ENCODE results near the gene DYNC2LI1.

The DYNC2LI1 gene

GRCh38 chr2:43787895-43788294, 14.1 kb downstream of the DYNC2LI1 start:
- ATAC-seq (replicated peaks) = no peak
- Mint-ChIP-seq H3K36me3 (peaks cover 5 to 12% of the 10 kb centered on the region in 2 donors), H3K4me1 (peaks cover 0 to 5% of the 10 kb centered on the region in 2 donors), H3K27me3 (no peaks in the 10 kb centered on the region), H3K27ac (no peak overlapping the region), H3K4me3 (no peak overlapping the region), H3K9me3 (no peaks in the 10 kb centered on the region)
- DNase-seq = no peak

- Mint-ChIP-seq H3K27ac (no peak overlapping the region), H3K4me1 (peaks cover 0 to 5% of the 10 kb centered on the region in 2 donors), H3K4me3 (no peak overlapping the region), H3K27me3 (no peaks in the 10 kb centered on the region), H3K9me3 (no peaks in the 10 kb centered on the region), H3K36me3 (peaks cover 6 to 15% of the 10 kb centered on the region in 2 donors)
- DNase-seq (no peak), ATAC-seq (replicated peaks) (no peak)
Observed at GRCh38 chr2:43788646-43789045, 14.8 kb downstream of the DYNC2LI1 start.

- Mint-ChIP-seq H3K27ac (no peak overlapping the region), H3K27me3 (no peaks in the 10 kb centered on the region), H3K4me3 (no peak overlapping the region), H3K9me3 (no peaks in the 10 kb centered on the region), H3K36me3 (peaks cover 4 to 12% of the 10 kb centered on the region in 2 donors), H3K4me1 (peaks cover 0 to 5% of the 10 kb centered on the region in 2 donors)
- DNase-seq (no peak), ATAC-seq (replicated peaks) (no peak)
Observed at GRCh38 chr2:43790147-43790546, 16.3 kb downstream of the DYNC2LI1 start.

- DNase-seq (no peak), ATAC-seq (replicated peaks) (no peak)
- H3K27ac Mint-ChIP-seq = no peak overlapping the region
- H3K36me3 Mint-ChIP-seq = peaks cover 2 to 12% of the 10 kb centered on the region in 2 donors
- H3K27me3 Mint-ChIP-seq = no peaks in the 10 kb centered on the region
- H3K9me3 Mint-ChIP-seq = no peaks in the 10 kb centered on the region
- no peak overlapping the region for H3K4me3 Mint-ChIP-seq
- peaks cover 0 to 5% of the 10 kb centered on the region in 2 donors for H3K4me1 Mint-ChIP-seq
Observed at GRCh38 chr2:43791035-43791765, 17.4 kb downstream of the DYNC2LI1 start.

GRCh38 chr2:43792653-43793052, 18.8 kb downstream of the DYNC2LI1 start:
- DNase-seq (no peak), ATAC-seq (replicated peaks) (no peak)
- Mint-ChIP-seq H3K36me3 (peaks cover 2 to 12% of the 10 kb centered on the region in 2 donors), H3K27ac (no peak overlapping the region), H3K9me3 (no peaks in the 10 kb centered on the region), H3K4me3 (no peak overlapping the region), H3K4me1 (peaks cover 0 to 5% of the 10 kb centered on the region in 2 donors), H3K27me3 (no peaks in the 10 kb centered on the region)

- Mint-ChIP-seq H3K4me1 (peaks cover 0 to 5% of the 10 kb centered on the region in 2 donors), H3K27me3 (no peaks in the 10 kb centered on the region), H3K27ac (no peak overlapping the region), H3K4me3 (no peak overlapping the region), H3K36me3 (peaks cover 2 to 8% of the 10 kb centered on the region in 2 donors), H3K9me3 (no peaks in the 10 kb centered on the region)
- ATAC-seq (replicated peaks) = no peak
- DNase-seq = no peak
Observed at GRCh38 chr2:43794956-43795355, 21.1 kb downstream of the DYNC2LI1 start.

- Mint-ChIP-seq H3K9me3 (no peaks in the 10 kb centered on the region), H3K4me1 (peaks cover 0 to 5% of the 10 kb centered on the region in 2 donors), H3K27me3 (no peaks in the 10 kb centered on the region), H3K4me3 (no peak overlapping the region), H3K36me3 (peaks cover 2 to 8% of the 10 kb centered on the region in 2 donors), H3K27ac (no peak overlapping the region)
- no peak for DNase-seq
- ATAC-seq (replicated peaks) = no peak
Observed at GRCh38 chr2:43796206-43796605, 22.4 kb downstream of the DYNC2LI1 start.

GRCh38 chr2:43798300-43798699, 24.5 kb downstream of the DYNC2LI1 start:
- no peak for ATAC-seq (replicated peaks)
- Mint-ChIP-seq H3K9me3 (no peaks in the 10 kb centered on the region), H3K36me3 (peaks cover 0 to 2% of the 10 kb centered on the region in 2 donors), H3K27ac (no peak overlapping the region), H3K4me1 (no peaks in the 10 kb centered on the region), H3K27me3 (no peaks in the 10 kb centered on the region), H3K4me3 (no peak overlapping the region)
- no peak for DNase-seq

GRCh38 chr2:43800894-43801293, 27.1 kb downstream of the DYNC2LI1 start:
- H3K36me3 Mint-ChIP-seq = peaks cover 0 to 7% of the 10 kb centered on the region in 2 donors
- H3K4me3 Mint-ChIP-seq = no peak overlapping the region
- ATAC-seq (replicated peaks) (no peak), DNase-seq (no peak)
- no peak overlapping the region for H3K27ac Mint-ChIP-seq
- H3K4me1 Mint-ChIP-seq = no peaks in the 10 kb centered on the region
- no peaks in the 10 kb centered on the region for H3K9me3 Mint-ChIP-seq
- no peaks in the 10 kb centered on the region for H3K27me3 Mint-ChIP-seq

- no peak for DNase-seq
- Mint-ChIP-seq H3K36me3 (peaks cover 0 to 7% of the 10 kb centered on the region in 2 donors), H3K4me3 (no peak overlapping the region), H3K27me3 (no peaks in the 10 kb centered on the region), H3K27ac (no peak overlapping the region), H3K9me3 (no peaks in the 10 kb centered on the region), H3K4me1 (no peaks in the 10 kb centered on the region)
- no peak for ATAC-seq (replicated peaks)
Observed at GRCh38 chr2:43802135-43802534, 28.3 kb downstream of the DYNC2LI1 start.

- DNase-seq (no peak), ATAC-seq (replicated peaks) (no peak)
- Mint-ChIP-seq H3K4me1 (no peaks in the 10 kb centered on the region), H3K27ac (no peak overlapping the region), H3K9me3 (no peaks in the 10 kb centered on the region), H3K27me3 (no peaks in the 10 kb centered on the region), H3K4me3 (no peak overlapping the region), H3K36me3 (peaks cover 2 to 7% of the 10 kb centered on the region in 2 donors)
Observed at GRCh38 chr2:43803113-43803512, 29.3 kb downstream of the DYNC2LI1 start.

- Mint-ChIP-seq H3K9me3 (no peaks in the 10 kb centered on the region), H3K27me3 (no peaks in the 10 kb centered on the region), H3K27ac (no peak overlapping the region), H3K4me3 (no peak overlapping the region), H3K36me3 (peaks cover 3 to 7% of the 10 kb centered on the region in 2 donors), H3K4me1 (no peaks in the 10 kb centered on the region)
- DNase-seq (no peak), ATAC-seq (replicated peaks) (no peak)
Observed at GRCh38 chr2:43806719-43807031, 32.8 kb downstream of the DYNC2LI1 start.

GRCh38 chr2:43810452-43810851, 36.6 kb downstream of the DYNC2LI1 start:
- H3K36me3 Mint-ChIP-seq = peaks cover 2 to 5% of the 10 kb centered on the region in 2 donors
- DNase-seq (no peak), ATAC-seq (replicated peaks) (no peak)
- H3K4me1 Mint-ChIP-seq = no peaks in the 10 kb centered on the region
- peaks cover 0 to 1% of the 10 kb centered on the region in 2 donors for H3K9me3 Mint-ChIP-seq
- no peak overlapping the region for H3K27ac Mint-ChIP-seq
- no peak overlapping the region for H3K4me3 Mint-ChIP-seq
- no peaks in the 10 kb centered on the region for H3K27me3 Mint-ChIP-seq

GRCh38 chr2:43810888-43811287, 37.0 kb downstream of the DYNC2LI1 start:
- no peak overlapping the region for H3K4me3 Mint-ChIP-seq
- no peaks in the 10 kb centered on the region for H3K4me1 Mint-ChIP-seq
- DNase-seq (no peak), ATAC-seq (replicated peaks) (no peak)
- H3K9me3 Mint-ChIP-seq = peaks cover 0 to 2% of the 10 kb centered on the region in 2 donors
- H3K36me3 Mint-ChIP-seq = peaks cover 0 to 7% of the 10 kb centered on the region in 2 donors
- no peaks in the 10 kb centered on the region for H3K27me3 Mint-ChIP-seq
- no peak overlapping the region for H3K27ac Mint-ChIP-seq

GRCh38 chr2:43812006-43812405, 38.2 kb downstream of the DYNC2LI1 start:
- H3K4me3 Mint-ChIP-seq = no peak overlapping the region
- peaks cover 0 to 4% of the 10 kb centered on the region in 2 donors for H3K9me3 Mint-ChIP-seq
- no peak for DNase-seq
- no peaks in the 10 kb centered on the region for H3K4me1 Mint-ChIP-seq
- no peaks in the 10 kb centered on the region for H3K27me3 Mint-ChIP-seq
- ATAC-seq (replicated peaks) = no peak
- peaks cover 0 to 7% of the 10 kb centered on the region in 2 donors for H3K36me3 Mint-ChIP-seq
- H3K27ac Mint-ChIP-seq = no peak overlapping the region

All from stimulated activated naive B cell treated with anti-CD40 and anti-IgM and Interleukin-4, amounts not matched to agents 10 μg/mL and 1 μg/mL and 100 μg/mL, for 72 hours (primary cell).